ENCODE data around the gene ARHGAP35. TPM values are rescaled to one million over a fixed set of nuclear protein-coding genes. Genes with fewer than 3 reads are reported as not detected.

Gene ARHGAP35
- total and polyA plus RNA-seq, 10 of the 15 experiments (the other 5 are each of a cell fraction or from before 2014, with no cell fraction given) = 0.85 to 29.9 (median 11.5) TPM

DNA sequence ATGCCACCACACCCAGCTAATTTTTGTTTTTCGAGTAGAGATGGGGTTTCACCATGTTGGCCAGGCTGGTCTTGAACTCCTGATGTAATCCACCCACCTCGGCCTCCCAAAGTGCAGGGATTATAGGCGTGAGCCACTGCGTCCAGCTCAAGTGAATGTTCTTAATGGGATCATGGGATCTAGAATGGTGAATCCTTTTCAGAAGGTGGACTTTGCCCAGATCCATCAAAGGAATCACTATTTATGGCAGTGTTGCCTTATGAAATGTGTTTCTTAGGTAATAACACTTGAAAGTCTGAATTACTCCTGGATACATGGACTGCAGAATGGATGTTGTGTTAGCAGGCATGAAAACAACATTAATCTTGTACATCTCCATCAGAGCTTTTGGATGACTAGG, 20.3 kb downstream of the ARHGAP35 start:
- 100% methylated on average over 4 of the region's 4 CpGs for whole genome bisulfite sequencing (ENCODE audit: insufficient coverage, insufficient replicate concordance, low lambda C conversion rate, missing lambda C conversion rate)
- ChIA-PET CTCF (interaction anchor here (0.7 to 1.0 kb wide), 2 partner anchors 41 to 1467 kb away, joined by 5 read pairs; no protein-coding TSS in a partner anchor), SMC1A (ENCODE audit: uncharacterized antibody, unreplicated experiment) (interaction anchor here (1.6 kb wide), 1 partner anchor 33 kb away, joined by 3 read pairs; no protein-coding TSS in a partner anchor), RAD21 (ENCODE audit: unreplicated experiment) (no interaction called here), POLR2A (no interaction called here)
- FAIRE-seq (no peak), DNase-seq (ENCODE audit: low read depth, low spot score) (no peak), ATAC-seq (no peak)
- intact Hi-C loops (cut with micrococcal nuclease; ENCODE audit: unreplicated experiment) = no loop called here
- Histone ChIP-seq H3K4me3 (no peak overlapping the region), H3K4me1 (ENCODE audit: control insufficient read depth, insufficient read depth, low read length) (peaks cover 4% of the 10 kb centered on the region), H3K36me3 (ENCODE audit: control insufficient read depth in 2 of 2, insufficient read depth in 2 of 2, low read length in 1 of 2) (peaks cover 0 to 3% of the 10 kb centered on the region in 2 experiments; a peak in 1 of 4 replicates), H3K27me3 (replicated peaks in 1 of 2; ENCODE audit: control insufficient read depth in 2 of 2, insufficient read depth in 2 of 2, low read length in 1 of 2) (no peaks in the 10 kb centered on the region), H3K4me2 (ENCODE audit: control insufficient read depth, insufficient read depth) (no peak overlapping the region), H4K20me1 (ENCODE audit: control insufficient read depth, insufficient read depth) (no peaks in the 10 kb centered on the region), H3K9ac (ENCODE audit: control insufficient read depth, insufficient read depth, low read length) (no peak overlapping the region), H3K79me2 (ENCODE audit: control insufficient read depth, insufficient read depth, low read length) (peaks cover 10% of the 10 kb centered on the region), H3K27ac (ENCODE audit: control insufficient read depth, insufficient read depth) (no peak overlapping the region), H3K9me3 (replicated peaks; ENCODE audit: control insufficient read depth, insufficient read depth, low read length) (no peaks in the 10 kb centered on the region), H2AFZ (ENCODE audit: control insufficient read depth, low read depth, low read length) (no peak overlapping the region)
- BruUV-seq (replicated peaks) = no TSS peak
- in situ Hi-C loops (cut with MboI) = no loop called here
- TF ChIP-seq IKZF2 (IDR thresholded peaks at IDR 0.05) (no peak), RAD21 (IDR thresholded peaks at IDR 0.05; ENCODE audit: insufficient read depth, low read depth, low read length) (no peak), POU2F2 (IDR thresholded peaks at IDR 0.05; ENCODE audit: borderline replicate concordance, low read depth, low read length) (no peak), LARP7 (IDR thresholded peaks at IDR 0.05) (no peak), NFIC (IDR thresholded peaks at IDR 0.05; ENCODE audit: low read depth, low read length) (no peak), STAT1 (conservative IDR thresholded peaks at IDR 0.05) (no peak), IKZF1 (conservative IDR thresholded peaks at IDR 0.05) (no peak), SPI1 (IDR thresholded peaks at IDR 0.05; ENCODE audit: borderline replicate concordance, insufficient read depth, low read depth, low read length) (no peak)
- TF ChIP-seq, protein P1, sequence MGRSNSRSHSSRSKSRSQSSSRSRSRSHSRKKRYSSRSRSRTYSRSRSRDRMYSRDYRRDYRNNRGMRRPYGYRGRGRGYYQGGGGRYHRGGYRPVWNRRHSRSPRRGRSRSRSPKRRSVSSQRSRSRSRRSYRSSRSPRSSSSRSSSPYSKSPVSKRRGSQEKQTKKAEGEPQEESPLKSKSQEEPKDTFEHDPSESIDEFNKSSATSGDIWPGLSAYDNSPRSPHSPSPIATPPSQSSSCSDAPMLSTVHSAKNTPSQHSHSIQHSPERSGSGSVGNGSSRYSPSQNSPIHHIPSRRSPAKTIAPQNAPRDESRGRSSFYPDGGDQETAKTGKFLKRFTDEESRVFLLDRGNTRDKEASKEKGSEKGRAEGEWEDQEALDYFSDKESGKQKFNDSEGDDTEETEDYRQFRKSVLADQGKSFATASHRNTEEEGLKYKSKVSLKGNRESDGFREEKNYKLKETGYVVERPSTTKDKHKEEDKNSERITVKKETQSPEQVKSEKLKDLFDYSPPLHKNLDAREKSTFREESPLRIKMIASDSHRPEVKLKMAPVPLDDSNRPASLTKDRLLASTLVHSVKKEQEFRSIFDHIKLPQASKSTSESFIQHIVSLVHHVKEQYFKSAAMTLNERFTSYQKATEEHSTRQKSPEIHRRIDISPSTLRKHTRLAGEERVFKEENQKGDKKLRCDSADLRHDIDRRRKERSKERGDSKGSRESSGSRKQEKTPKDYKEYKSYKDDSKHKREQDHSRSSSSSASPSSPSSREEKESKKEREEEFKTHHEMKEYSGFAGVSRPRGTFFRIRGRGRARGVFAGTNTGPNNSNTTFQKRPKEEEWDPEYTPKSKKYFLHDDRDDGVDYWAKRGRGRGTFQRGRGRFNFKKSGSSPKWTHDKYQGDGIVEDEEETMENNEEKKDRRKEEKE (IDR thresholded peaks at IDR 0.05) = no peak
- TF ChIP-seq, protein P2, sequence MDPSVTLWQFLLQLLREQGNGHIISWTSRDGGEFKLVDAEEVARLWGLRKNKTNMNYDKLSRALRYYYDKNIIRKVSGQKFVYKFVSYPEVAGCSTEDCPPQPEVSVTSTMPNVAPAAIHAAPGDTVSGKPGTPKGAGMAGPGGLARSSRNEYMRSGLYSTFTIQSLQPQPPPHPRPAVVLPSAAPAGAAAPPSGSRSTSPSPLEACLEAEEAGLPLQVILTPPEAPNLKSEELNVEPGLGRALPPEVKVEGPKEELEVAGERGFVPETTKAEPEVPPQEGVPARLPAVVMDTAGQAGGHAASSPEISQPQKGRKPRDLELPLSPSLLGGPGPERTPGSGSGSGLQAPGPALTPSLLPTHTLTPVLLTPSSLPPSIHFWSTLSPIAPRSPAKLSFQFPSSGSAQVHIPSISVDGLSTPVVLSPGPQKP (IDR thresholded peaks at IDR 0.05; ENCODE audit: low read depth, low read length) = no peak
- TF ChIP-seq, protein P3, sequence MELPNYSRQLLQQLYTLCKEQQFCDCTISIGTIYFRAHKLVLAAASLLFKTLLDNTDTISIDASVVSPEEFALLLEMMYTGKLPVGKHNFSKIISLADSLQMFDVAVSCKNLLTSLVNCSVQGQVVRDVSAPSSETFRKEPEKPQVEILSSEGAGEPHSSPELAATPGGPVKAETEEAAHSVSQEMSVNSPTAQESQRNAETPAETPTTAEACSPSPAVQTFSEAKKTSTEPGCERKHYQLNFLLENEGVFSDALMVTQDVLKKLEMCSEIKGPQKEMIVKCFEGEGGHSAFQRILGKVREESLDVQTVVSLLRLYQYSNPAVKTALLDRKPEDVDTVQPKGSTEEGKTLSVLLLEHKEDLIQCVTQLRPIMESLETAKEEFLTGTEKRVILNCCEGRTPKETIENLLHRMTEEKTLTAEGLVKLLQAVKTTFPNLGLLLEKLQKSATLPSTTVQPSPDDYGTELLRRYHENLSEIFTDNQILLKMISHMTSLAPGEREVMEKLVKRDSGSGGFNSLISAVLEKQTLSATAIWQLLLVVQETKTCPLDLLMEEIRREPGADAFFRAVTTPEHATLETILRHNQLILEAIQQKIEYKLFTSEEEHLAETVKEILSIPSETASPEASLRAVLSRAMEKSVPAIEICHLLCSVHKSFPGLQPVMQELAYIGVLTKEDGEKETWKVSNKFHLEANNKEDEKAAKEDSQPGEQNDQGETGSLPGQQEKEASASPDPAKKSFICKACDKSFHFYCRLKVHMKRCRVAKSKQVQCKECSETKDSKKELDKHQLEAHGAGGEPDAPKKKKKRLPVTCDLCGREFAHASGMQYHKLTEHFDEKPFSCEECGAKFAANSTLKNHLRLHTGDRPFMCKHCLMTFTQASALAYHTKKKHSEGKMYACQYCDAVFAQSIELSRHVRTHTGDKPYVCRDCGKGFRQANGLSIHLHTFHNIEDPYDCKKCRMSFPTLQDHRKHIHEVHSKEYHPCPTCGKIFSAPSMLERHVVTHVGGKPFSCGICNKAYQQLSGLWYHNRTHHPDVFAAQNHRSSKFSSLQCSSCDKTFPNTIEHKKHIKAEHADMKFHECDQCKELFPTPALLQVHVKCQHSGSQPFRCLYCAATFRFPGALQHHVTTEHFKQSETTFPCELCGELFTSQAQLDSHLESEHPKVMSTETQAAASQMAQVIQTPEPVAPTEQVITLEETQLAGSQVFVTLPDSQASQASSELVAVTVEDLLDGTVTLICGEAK (IDR thresholded peaks at IDR 0.05; ENCODE audit: borderline replicate concordance) = no peak
- TF ChIP-seq, protein P4, sequence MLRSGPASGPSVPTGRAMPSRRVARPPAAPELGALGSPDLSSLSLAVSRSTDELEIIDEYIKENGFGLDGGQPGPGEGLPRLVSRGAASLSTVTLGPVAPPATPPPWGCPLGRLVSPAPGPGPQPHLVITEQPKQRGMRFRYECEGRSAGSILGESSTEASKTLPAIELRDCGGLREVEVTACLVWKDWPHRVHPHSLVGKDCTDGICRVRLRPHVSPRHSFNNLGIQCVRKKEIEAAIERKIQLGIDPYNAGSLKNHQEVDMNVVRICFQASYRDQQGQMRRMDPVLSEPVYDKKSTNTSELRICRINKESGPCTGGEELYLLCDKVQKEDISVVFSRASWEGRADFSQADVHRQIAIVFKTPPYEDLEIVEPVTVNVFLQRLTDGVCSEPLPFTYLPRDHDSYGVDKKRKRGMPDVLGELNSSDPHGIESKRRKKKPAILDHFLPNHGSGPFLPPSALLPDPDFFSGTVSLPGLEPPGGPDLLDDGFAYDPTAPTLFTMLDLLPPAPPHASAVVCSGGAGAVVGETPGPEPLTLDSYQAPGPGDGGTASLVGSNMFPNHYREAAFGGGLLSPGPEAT (IDR thresholded peaks at IDR 0.05; ENCODE audit: low read depth) = no peak

Data from GM12878 (cell line).